ENCODE measurements around the gene BEGAIN. TPM values are rescaled to one million over a fixed set of nuclear protein-coding genes. Genes with fewer than 3 reads are reported as not detected.

Gene BEGAIN
- total RNA-seq, 5 donors from 2014 or later (not counting 1 experiment from before 2014, with no cell fraction given): 0.23 to 1.9 (median 1.6) TPM; not detected in 1

- Mint-ChIP-seq H3K9me3 (no peaks in the 10 kb centered on the region), H3K27me3 (no peaks in the 10 kb centered on the region), H3K27ac (no peak overlapping the region), H3K36me3 (no peaks in the 10 kb centered on the region), H3K4me3 (no peak overlapping the region), H3K4me1 (no peaks in the 10 kb centered on the region)
- ATAC-seq (replicated peaks in 1 of 4): no peak
- ChIA-PET CTCF (no interaction called here), POLR2A (no interaction called here)
- Histone ChIP-seq H3K27ac (ENCODE audit: low read length) (no peak overlapping the region), H3K27me3 (replicated peaks in 1 of 2; ENCODE audit: control insufficient read depth in 2 of 2, extremely low read depth in 1 of 2, insufficient read depth in 2 of 2, low read length in 1 of 2) (no peaks in the 10 kb centered on the region), H3K4me1 (ENCODE audit: control insufficient read depth in 1 of 2, extremely low read depth in 1 of 2, insufficient read depth in 2 of 2, low read length in 2 of 2) (no peaks in the 10 kb centered on the region), H3K4me3 (ENCODE audit: control insufficient read depth in 1 of 2, extremely low read depth in 1 of 2, low read length in 1 of 2) (no peak overlapping the region), H3K36me3 (ENCODE audit: control insufficient read depth in 2 of 2, extremely low read depth in 1 of 2, insufficient read depth in 1 of 2, low read length in 1 of 2) (no peaks in the 10 kb centered on the region), H3K9me3 (no peaks in the 10 kb centered on the region)
- DNase-seq: no peak
- 95% methylated on average over 9 of the region's 14 CpGs for WGBS (ENCODE audit: insufficient coverage)
These were observed 6.6 kb downstream of the BEGAIN start for GRCh38 chr14:100580316-100581227.

GRCh38 chr14:100578552-100578951 is 8.7 kb downstream of the BEGAIN start:
- 100% methylated on average over 1 of the region's 4 CpGs for WGBS (ENCODE audit: insufficient coverage)
- no peaks in the 10 kb centered on the region for H3K4me1 ChIP-seq (ENCODE audit: control insufficient read depth in 1 of 2, extremely low read depth in 1 of 2, insufficient read depth in 2 of 2, low read length in 2 of 2)
- Mint-ChIP-seq H3K27me3 (no peaks in the 10 kb centered on the region), H3K36me3 (no peaks in the 10 kb centered on the region), H3K27ac (no peak overlapping the region), H3K4me3 (no peak overlapping the region), H3K4me1 (no peaks in the 10 kb centered on the region), H3K9me3 (no peaks in the 10 kb centered on the region)
- no peak overlapping the region for H3K4me3 ChIP-seq (ENCODE audit: control insufficient read depth in 1 of 2, extremely low read depth in 1 of 2, low read length in 1 of 2)
- no peaks in the 10 kb centered on the region for H3K9me3 ChIP-seq
- POLR2A ChIA-PET: interaction anchor here in 1 of 2 donors (0.7 kb wide), 1 partner anchor 192 kb away, joined by 9 read pairs; no protein-coding TSS in a partner anchor
- DNase-seq (no peak), ATAC-seq (replicated peaks in 1 of 4) (no peak)
- H3K36me3 ChIP-seq (ENCODE audit: control insufficient read depth in 2 of 2, extremely low read depth in 1 of 2, insufficient read depth in 1 of 2, low read length in 1 of 2): no peaks in the 10 kb centered on the region
- H3K27me3 ChIP-seq (replicated peaks in 1 of 2; ENCODE audit: control insufficient read depth in 2 of 2, extremely low read depth in 1 of 2, insufficient read depth in 2 of 2, low read length in 1 of 2): peaks cover 0 to 3% of the 10 kb centered on the region in 2 experiments
- no peak overlapping the region for H3K27ac ChIP-seq (ENCODE audit: low read length)
- CTCF ChIA-PET: no interaction called here

GRCh38 chr14:100577986-100578431 is 9.2 kb downstream of the BEGAIN start:
- H3K9me3 Mint-ChIP-seq: no peaks in the 10 kb centered on the region
- no peak overlapping the region for H3K27ac ChIP-seq (ENCODE audit: low read length)
- ChIA-PET POLR2A (interaction anchor here in 1 of 2 donors (0.7 kb wide), 1 partner anchor 192 kb away, joined by 9 read pairs; no protein-coding TSS in a partner anchor), CTCF (no interaction called here)
- no peak overlapping the region for H3K4me3 ChIP-seq (ENCODE audit: control insufficient read depth in 1 of 2, extremely low read depth in 1 of 2, low read length in 1 of 2)
- H3K4me1 ChIP-seq (ENCODE audit: control insufficient read depth in 1 of 2, extremely low read depth in 1 of 2, insufficient read depth in 2 of 2, low read length in 2 of 2): peaks cover 0 to 4% of the 10 kb centered on the region in 2 experiments
- H3K36me3 ChIP-seq (ENCODE audit: control insufficient read depth in 2 of 2, extremely low read depth in 1 of 2, insufficient read depth in 1 of 2, low read length in 1 of 2): no peaks in the 10 kb centered on the region
- ATAC-seq (replicated peaks in 1 of 4) (no peak), DNase-seq (no peak)
- WGBS (ENCODE audit: insufficient coverage): 90% methylated on average over 4 of the region's 8 CpGs
- no peaks in the 10 kb centered on the region for H3K36me3 Mint-ChIP-seq
- no peak overlapping the region for H3K27ac Mint-ChIP-seq
- peaks cover 0 to under 1% (median 0%) of the 10 kb centered on the region in 3 donors for H3K4me1 Mint-ChIP-seq
- peaks cover 0 to 8% of the 10 kb centered on the region in 2 experiments for H3K27me3 ChIP-seq (replicated peaks in 1 of 2; ENCODE audit: control insufficient read depth in 2 of 2, extremely low read depth in 1 of 2, insufficient read depth in 2 of 2, low read length in 1 of 2)
- no peak overlapping the region for H3K4me3 Mint-ChIP-seq
- H3K9me3 ChIP-seq: no peaks in the 10 kb centered on the region
- H3K27me3 Mint-ChIP-seq: no peaks in the 10 kb centered on the region

GRCh38 chr14:100577321-100577985 is 9.8 kb downstream of the BEGAIN start:
- Mint-ChIP-seq H3K27ac (no peak overlapping the region), H3K4me1 (peaks cover 5 to 6% (median 5%) of the 10 kb centered on the region in 3 donors), H3K27me3 (peaks cover 5% of the 10 kb centered on the region in 2 donors), H3K36me3 (no peaks in the 10 kb centered on the region), H3K9me3 (no peaks in the 10 kb centered on the region), H3K4me3 (no peak overlapping the region)
- H3K9me3 ChIP-seq: no peaks in the 10 kb centered on the region
- H3K4me3 ChIP-seq (ENCODE audit: control insufficient read depth in 1 of 2, extremely low read depth in 1 of 2, low read length in 1 of 2): no peak overlapping the region
- ChIA-PET CTCF (interaction anchor here in 1 of 2 donors (0.6 kb wide), 1 partner anchor 841 kb away, joined by 6 read pairs; no protein-coding TSS in a partner anchor), POLR2A (no interaction called here)
- no peak overlapping the region for H3K27ac ChIP-seq (ENCODE audit: low read length)
- DNase-seq: no peak
- ATAC-seq (replicated peaks in 1 of 4): no peak
- H3K36me3 ChIP-seq (ENCODE audit: control insufficient read depth in 2 of 2, extremely low read depth in 1 of 2, insufficient read depth in 1 of 2, low read length in 1 of 2): no peaks in the 10 kb centered on the region
- H3K27me3 ChIP-seq (replicated peaks in 1 of 2; ENCODE audit: control insufficient read depth in 2 of 2, extremely low read depth in 1 of 2, insufficient read depth in 2 of 2, low read length in 1 of 2): peaks cover 0 to 13% of the 10 kb centered on the region in 2 experiments
- WGBS (ENCODE audit: insufficient coverage): 90% methylated on average over 21 of the region's 23 CpGs
- H3K4me1 ChIP-seq (ENCODE audit: control insufficient read depth in 1 of 2, extremely low read depth in 1 of 2, insufficient read depth in 2 of 2, low read length in 2 of 2): peaks cover 0 to 10% of the 10 kb centered on the region in 2 experiments

DNA sequence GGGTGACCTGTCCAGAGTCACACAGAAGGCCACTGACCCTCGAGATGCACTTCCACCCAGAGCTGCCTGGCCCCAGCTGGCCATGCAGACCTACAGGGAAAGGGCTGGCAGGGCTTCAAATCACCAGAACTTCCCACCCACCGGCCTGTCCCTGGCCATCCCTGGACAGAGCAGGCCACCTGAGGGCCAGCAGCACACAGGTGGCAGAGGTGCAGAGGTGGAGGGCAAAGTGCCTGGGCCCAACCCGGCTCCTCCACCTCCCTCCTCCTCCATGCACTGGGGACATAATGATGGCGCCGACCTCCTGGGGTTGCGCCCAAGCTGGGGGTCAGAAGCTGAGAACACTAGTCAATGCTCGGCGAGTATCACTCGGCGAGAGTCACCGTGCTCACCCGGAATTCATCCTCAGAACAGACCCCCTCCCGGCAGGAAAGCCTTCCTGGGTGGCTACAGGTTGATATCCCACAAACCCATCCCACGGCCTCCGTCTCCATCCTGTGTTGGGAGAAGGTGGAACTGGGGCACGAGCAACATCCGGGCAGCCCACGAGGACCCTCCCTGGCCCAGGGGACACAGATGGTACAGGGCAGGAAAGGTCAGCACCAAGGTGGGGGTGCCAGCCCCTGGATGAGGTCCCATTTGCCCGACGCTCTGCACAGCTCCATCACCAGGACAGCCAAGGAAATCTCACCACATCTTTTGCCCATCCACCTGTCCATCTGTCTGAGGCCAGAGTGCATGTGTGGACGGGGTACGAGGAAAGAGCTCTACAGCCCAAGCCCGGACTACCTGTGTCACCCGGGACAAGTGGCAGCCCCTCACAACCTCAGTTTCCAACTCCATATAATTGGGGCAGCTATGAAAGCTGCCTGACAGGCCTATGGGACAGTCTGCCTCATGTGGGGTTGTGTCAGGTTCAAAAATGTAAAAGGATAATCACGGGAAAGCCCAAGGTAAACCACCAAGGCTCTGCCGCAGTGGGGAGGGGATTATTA is 10.8 kb downstream of the BEGAIN start:
- POLR2A ChIA-PET: no interaction called here

More for the DNA sequence above, 10.8 kb downstream of the BEGAIN start:
- no peaks in the 10 kb centered on the region for H3K9me3 Mint-ChIP-seq
- H3K27me3 Mint-ChIP-seq: peaks cover 6 to 14% of the 10 kb centered on the region in 2 donors
- no peak for DNase-seq
- CTCF ChIA-PET: interaction anchor here in 1 of 2 donors (0.6 kb wide), 1 partner anchor 840 kb away, joined by 6 read pairs; no protein-coding TSS in a partner anchor
- Histone ChIP-seq H3K27ac (ENCODE audit: low read length) (no peak overlapping the region), H3K4me1 (ENCODE audit: control insufficient read depth in 1 of 2, extremely low read depth in 1 of 2, insufficient read depth in 2 of 2, low read length in 2 of 2) (peaks cover 0 to 11% of the 10 kb centered on the region in 2 experiments), H3K9me3 (no peaks in the 10 kb centered on the region), H3K4me3 (ENCODE audit: control insufficient read depth in 1 of 2, extremely low read depth in 1 of 2, low read length in 1 of 2) (no peak overlapping the region), H3K27me3 (replicated peaks in 1 of 2; ENCODE audit: control insufficient read depth in 2 of 2, extremely low read depth in 1 of 2, insufficient read depth in 2 of 2, low read length in 1 of 2) (peaks cover 0 to 24% of the 10 kb centered on the region in 2 experiments), H3K36me3 (ENCODE audit: control insufficient read depth in 2 of 2, extremely low read depth in 1 of 2, insufficient read depth in 1 of 2, low read length in 1 of 2) (no peaks in the 10 kb centered on the region)
- H3K4me1 Mint-ChIP-seq: peaks cover 5 to 6% (median 5%) of the 10 kb centered on the region in 3 donors
- H3K36me3 Mint-ChIP-seq: no peaks in the 10 kb centered on the region
- no peak overlapping the region for H3K4me3 Mint-ChIP-seq
- 90% methylated on average over 16 of the region's 26 CpGs for WGBS (ENCODE audit: insufficient coverage)
- H3K27ac Mint-ChIP-seq: no peak overlapping the region
- ATAC-seq (replicated peaks in 1 of 4): no peak

Measured in T-cell (primary cell).